HepG2 (cell line): ENCODE results near the gene FSD1. TPM values are rescaled to one million over a fixed set of nuclear protein-coding genes. Genes with fewer than 3 reads are reported as not detected.

ENCODE experiments used
- CHCHD3 ChIP-seq: sonication (generic); formaldehyde crosslinking; IDR thresholded peaks from 2 replicates; pipeline ENCODE4 v1.8.0; 2022; ENCODE audit warnings: mild to moderate bottlenecking, missing genetic modification reagents, moderate library complexity
- GABPB1 ChIP-seq: IDR thresholded peaks from 2 replicates; pipeline ENCODE4 v1.6.1; 2016; ENCODE audit warnings: mild to moderate bottlenecking, missing genetic modification reagents, moderate library complexity, missing compliant biosample characterization
- HOXD1 ChIP-seq: sonication (generic); formaldehyde crosslinking; IDR thresholded peaks from 2 replicates; pipeline ENCODE4 v1.5.0; 2020; ENCODE audit warnings: missing genetic modification reagents
- KLF6 ChIP-seq: IDR thresholded peaks from 2 replicates; pipeline ENCODE4 v1.8.0; 2016; ENCODE audit warnings: missing biosample characterization, missing genetic modification reagents
- RAD51 ChIP-seq: fragments of 450-650 bp; IDR thresholded peaks from 2 replicates; pipeline ENCODE4 v1.6.1; 2016; ENCODE audit warnings: borderline replicate concordance
- TARDBP ChIP-seq: sonication (generic); formaldehyde crosslinking; IDR thresholded peaks from 2 replicates; pipeline ENCODE4 v1.8.0; 2022; ENCODE audit warnings: mild to moderate bottlenecking, missing genetic modification reagents
- ZNF549 ChIP-seq: sonication (generic); formaldehyde crosslinking; IDR thresholded peaks from 2 replicates; pipeline ENCODE4 v1.5.0; 2020; ENCODE audit warnings: missing genetic modification reagents
- ZNF577 ChIP-seq: sonication (generic); formaldehyde crosslinking; IDR thresholded peaks from 2 replicates; pipeline ENCODE4 v1.4.0; 2020; ENCODE audit warnings: mild to moderate bottlenecking, low read depth, missing genetic modification reagents, borderline replicate concordance
- ZNF747 ChIP-seq: sonication (generic); formaldehyde crosslinking; IDR thresholded peaks from 2 replicates; pipeline ENCODE4 v1.8.1; 2023; ENCODE audit warnings: missing genetic modification reagents, mild to moderate bottlenecking, borderline replicate concordance
- ZNF780A ChIP-seq: sonication (generic); formaldehyde crosslinking; IDR thresholded peaks from 2 replicates; pipeline ENCODE4 v1.8.0; 2022; ENCODE audit warnings: mild to moderate bottlenecking, missing genetic modification reagents, moderate library complexity
- ZNF790 ChIP-seq: sonication (generic); formaldehyde crosslinking; IDR thresholded peaks from 2 replicates; pipeline ENCODE4 v1.8.0; 2022; ENCODE audit warnings: missing genetic modification reagents, mild to moderate bottlenecking, borderline replicate concordance
- polyA plus RNA-seq, 8 experiments: library from polyadenylated mRNA; depleted of rRNA in 3 of 8; stranded (reverse) in 7 of 8; unstranded in 1 of 8; fragments of >200 nt; fragmentation: Illumina TruSeq in 4 of 8; extraction: Trizol in 4 of 8; gene quantifications; 2 replicates each; pipeline versions ENCODE4 v1.2.1 to v1.2.3, GENCODE V29; 2011 to 2016; ENCODE audit warnings: low read depth in 4 of 8, missing spikeins in 1 of 8, mixed read lengths in 1 of 8; ENCODE audit not compliant: insufficient read depth in 1 of 8
- total RNA-seq, 5 experiments: library from RNA; depleted of rRNA; stranded (reverse); fragments of >200 nt; fragmentation: Illumina TruSeq; extraction: Trizol; gene quantifications; 2 replicates each; pipeline ENCODE4 v1.2.3, GENCODE V29; 2016; ENCODE audit warnings: low read depth in 1 of 5
- TF ChIP-seq, protein P1 (sequence below): sonication (generic); formaldehyde crosslinking; IDR thresholded peaks from 2 replicates; pipeline ENCODE4 v1.4.0; 2020; ENCODE audit warnings: mild to moderate bottlenecking, missing genetic modification reagents
- TF ChIP-seq, protein P2 (sequence below): sonication (generic); formaldehyde crosslinking; IDR thresholded peaks from 2 replicates; pipeline ENCODE4 v1.4.0; 2020; ENCODE audit warnings: missing genetic modification reagents
- TF ChIP-seq, protein P3 (sequence below): sonication (generic); formaldehyde crosslinking; IDR thresholded peaks from 2 replicates; pipeline ENCODE4 v1.8.1; 2022; ENCODE audit warnings: mild to moderate bottlenecking, missing genetic modification reagents
- TF ChIP-seq, protein P4 (sequence below), 2 experiments: sonication (generic) in 1 of 2; formaldehyde crosslinking in 1 of 2; IDR thresholded peaks; 2 replicates each; pipeline versions ENCODE4 v1.5.1 to v1.6.1; 2011 to 2020; ENCODE audit warnings: borderline replicate concordance in 1 of 2, low read depth in 1 of 2, low read length in 1 of 2, mild to moderate bottlenecking in 1 of 2, missing genetic modification reagents in 1 of 2, moderate library complexity in 1 of 2

The FSD1 gene
- total and polyA plus RNA-seq, 2 of the 13 experiments (the other 11 are each of a cell fraction or from before 2014, with no cell fraction given), result 0.29 to 0.66 TPM

DNA sequence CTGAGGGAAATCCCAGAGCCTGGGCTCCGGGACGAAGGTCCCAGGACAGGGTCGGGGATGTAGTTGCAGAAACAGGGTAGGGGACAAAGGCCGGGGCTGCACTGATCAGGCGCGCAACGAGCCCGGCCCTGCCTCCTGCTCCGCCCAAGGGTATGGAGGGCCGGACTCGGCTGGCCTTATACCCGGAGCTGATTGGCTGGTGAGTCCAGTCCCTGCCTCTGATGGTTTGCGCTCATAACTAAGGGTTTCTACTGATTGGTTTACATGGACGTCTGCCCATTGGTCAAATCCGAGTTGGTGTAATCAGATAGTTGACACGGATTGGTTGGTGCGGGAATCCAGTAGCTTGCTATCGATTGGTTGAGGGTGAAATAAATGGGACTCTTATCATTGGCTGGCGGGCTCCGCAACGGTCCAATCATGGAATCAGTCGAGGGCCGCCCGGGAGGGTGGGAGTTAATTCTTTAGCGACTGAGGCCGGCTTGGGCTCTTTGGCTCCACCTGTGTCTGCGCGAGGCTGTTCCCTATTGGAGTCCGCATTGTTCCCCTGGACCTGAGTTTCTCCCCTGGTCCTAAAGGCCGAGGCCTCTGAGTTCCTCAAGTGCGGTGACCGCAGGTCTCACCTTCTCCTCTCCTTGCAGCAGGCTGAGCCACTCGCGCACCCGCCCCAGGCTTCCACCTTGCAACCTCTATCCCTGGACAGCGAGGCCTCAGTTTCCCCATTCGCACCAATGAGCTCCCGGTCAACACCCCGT is 38.4 kb downstream of the FSD1 start (continued):
- TF ChIP-seq, protein P1, sequence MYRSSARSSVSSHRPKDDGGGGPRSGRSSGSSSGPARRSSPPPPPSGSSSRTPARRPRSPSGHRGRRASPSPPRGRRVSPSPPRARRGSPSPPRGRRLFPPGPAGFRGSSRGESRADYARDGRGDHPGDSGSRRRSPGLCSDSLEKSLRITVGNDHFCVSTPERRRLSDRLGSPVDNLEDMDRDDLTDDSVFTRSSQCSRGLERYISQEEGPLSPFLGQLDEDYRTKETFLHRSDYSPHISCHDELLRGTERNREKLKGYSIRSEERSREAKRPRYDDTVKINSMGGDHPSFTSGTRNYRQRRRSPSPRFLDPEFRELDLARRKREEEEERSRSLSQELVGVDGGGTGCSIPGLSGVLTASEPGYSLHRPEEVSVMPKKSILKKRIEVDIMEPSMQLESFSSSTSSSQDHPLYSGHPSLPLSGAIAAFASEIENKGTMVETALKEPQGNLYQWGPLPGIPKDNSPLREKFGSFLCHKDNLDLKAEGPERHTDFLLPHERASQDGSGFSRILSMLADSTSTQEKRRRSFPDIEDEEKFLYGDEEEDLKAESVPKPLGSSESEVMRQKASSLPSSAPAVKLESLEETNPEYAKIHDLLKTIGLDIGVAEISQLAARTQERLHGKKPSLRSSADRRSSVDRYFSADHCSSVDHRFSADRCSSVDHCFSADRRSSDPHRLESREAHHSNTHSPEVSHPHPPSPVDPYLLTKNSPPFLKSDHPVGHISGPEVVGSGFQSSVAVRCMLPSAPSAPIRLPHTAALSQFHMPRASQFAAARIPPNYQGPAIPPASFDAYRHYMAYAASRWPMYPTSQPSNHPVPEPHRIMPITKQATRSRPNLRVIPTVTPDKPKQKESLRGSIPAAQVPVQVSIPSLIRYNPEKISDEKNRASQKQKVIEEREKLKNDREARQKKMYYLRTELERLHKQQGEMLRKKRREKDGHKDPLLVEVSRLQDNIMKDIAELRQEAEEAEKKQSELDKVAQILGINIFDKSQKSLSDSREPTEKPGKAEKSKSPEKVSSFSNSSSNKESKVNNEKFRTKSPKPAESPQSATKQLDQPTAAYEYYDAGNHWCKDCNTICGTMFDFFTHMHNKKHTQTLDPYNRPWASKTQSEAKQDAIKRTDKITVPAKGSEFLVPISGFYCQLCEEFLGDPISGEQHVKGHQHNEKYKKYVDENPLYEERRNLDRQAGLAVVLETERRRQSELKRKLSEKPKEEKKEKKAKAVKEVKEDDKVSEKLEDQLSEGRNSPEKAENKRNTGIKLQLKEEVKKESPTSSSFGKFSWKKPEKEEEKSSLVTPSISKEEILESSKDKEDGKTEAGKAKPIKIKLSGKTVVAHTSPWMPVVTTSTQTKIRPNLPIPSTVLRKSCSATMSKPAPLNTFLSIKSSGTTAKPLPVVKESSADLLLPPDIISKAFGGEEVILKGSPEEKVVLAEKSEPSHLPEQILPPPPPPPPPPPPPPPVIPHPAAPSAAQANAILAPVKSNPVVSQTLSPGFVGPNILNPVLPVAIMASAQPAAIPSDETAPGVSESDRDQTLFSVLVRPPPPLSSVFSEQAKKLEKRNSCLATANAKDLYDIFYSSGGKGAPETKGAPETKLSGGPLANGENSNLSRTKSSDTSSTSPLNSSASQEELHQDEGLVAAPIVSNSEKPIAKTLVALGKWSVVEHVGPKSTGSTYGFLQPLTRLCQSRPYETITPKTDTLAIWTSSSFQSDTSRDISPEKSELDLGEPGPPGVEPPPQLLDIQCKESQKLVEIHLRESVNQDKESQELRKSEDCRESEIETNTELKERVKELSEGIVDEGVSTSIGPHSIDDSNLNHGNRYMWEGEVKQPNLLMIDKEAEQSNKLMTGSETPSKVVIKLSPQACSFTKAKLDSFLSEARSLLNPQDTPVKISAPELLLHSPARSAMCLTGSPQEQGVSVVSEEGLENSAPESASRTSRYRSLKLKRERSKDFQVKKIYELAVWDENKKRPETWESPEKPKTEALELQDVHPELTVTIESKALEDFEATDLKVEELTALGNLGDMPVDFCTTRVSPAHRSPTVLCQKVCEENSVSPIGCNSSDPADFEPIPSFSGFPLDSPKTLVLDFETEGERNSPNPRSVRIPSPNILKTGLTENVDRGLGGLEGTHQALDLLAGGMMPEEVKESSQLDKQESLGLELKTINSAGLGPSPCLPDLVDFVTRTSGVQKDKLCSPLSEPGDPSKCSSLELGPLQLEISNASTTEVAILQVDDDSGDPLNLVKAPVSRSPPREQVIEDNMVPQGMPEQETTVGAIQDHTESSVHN (CRISPR knock-in tag), result no peak
- TF ChIP-seq, protein P2, sequence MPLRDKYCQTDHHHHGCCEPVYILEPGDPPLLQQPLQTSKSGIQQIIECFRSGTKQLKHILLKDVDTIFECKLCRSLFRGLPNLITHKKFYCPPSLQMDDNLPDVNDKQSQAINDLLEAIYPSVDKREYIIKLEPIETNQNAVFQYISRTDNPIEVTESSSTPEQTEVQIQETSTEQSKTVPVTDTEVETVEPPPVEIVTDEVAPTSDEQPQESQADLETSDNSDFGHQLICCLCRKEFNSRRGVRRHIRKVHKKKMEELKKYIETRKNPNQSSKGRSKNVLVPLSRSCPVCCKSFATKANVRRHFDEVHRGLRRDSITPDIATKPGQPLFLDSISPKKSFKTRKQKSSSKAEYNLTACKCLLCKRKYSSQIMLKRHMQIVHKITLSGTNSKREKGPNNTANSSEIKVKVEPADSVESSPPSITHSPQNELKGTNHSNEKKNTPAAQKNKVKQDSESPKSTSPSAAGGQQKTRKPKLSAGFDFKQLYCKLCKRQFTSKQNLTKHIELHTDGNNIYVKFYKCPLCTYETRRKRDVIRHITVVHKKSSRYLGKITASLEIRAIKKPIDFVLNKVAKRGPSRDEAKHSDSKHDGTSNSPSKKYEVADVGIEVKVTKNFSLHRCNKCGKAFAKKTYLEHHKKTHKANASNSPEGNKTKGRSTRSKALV (CRISPR knock-in tag), result no peak
- TF ChIP-seq KLF6 (CRISPR knock-in tag) (peak; percentile 69; the same call in 1 of the 2 replicates), TARDBP (CRISPR knock-in tag) (peak; percentile 68; the same call in 1 of the 2 replicates), GABPB1 (CRISPR knock-in tag) (peak; percentile 54; the same call in 1 of the 2 replicates), ZNF577 (no peak), ZNF549 (CRISPR knock-in tag) (no peak), ZNF790 (CRISPR knock-in tag) (no peak), RAD51 (no peak), CHCHD3 (CRISPR knock-in tag) (no peak; the same call in 1 of the 2 replicates), HOXD1 (CRISPR knock-in tag) (no peak), ZNF780A (no peak), ZNF747 (no peak)
- TF ChIP-seq, protein P3, sequence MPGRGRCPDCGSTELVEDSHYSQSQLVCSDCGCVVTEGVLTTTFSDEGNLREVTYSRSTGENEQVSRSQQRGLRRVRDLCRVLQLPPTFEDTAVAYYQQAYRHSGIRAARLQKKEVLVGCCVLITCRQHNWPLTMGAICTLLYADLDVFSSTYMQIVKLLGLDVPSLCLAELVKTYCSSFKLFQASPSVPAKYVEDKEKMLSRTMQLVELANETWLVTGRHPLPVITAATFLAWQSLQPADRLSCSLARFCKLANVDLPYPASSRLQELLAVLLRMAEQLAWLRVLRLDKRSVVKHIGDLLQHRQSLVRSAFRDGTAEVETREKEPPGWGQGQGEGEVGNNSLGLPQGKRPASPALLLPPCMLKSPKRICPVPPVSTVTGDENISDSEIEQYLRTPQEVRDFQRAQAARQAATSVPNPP (CRISPR knock-in tag), result no peak; the same call in 1 of the 2 replicates
- TF ChIP-seq, protein P4, sequence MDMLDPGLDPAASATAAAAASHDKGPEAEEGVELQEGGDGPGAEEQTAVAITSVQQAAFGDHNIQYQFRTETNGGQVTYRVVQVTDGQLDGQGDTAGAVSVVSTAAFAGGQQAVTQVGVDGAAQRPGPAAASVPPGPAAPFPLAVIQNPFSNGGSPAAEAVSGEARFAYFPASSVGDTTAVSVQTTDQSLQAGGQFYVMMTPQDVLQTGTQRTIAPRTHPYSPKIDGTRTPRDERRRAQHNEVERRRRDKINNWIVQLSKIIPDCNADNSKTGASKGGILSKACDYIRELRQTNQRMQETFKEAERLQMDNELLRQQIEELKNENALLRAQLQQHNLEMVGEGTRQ (IDR thresholded peaks at IDR 0.05; ENCODE audit: low read depth, low read length), result no peak
- TF ChIP-seq, protein P4 (CRISPR knock-in tag; IDR thresholded peaks at IDR 0.05; ENCODE audit: borderline replicate concordance), result peak; percentile 21; the same call in 1 of the 2 replicates
